WTC11 (cell line): ENCODE results near the gene STRIP1. TPM values are rescaled to one million over a fixed set of nuclear protein-coding genes. Genes with fewer than 3 reads are reported as not detected.

ENCODE experiments used
- ATAC-seq: fragments of 200-7000 bp; cut with Tn5 transposase; 2 replicates; pipeline ENCODE4 v1.10.0; 2021; ENCODE audit warnings: mild to moderate bottlenecking, moderate library complexity
- CTCF ChIA-PET: fragments of 300-600 bp; sonication (Branson Sonifier 250); formaldehyde crosslinking; loops from one replicate; lab custom pipeline; 2021; ENCODE audit warnings: antibody characterized with exemption; lab: Charles Lee
- POLR2A ChIA-PET: fragments of 350-600 bp; sonication (Branson Sonifier 250); formaldehyde crosslinking; loops from one replicate; lab custom pipeline; 2021; ENCODE audit warnings: antibody characterized with exemption; lab: Charles Lee
- DNase-seq: peaks from one replicate; pipeline ENCODE4 v3.0.0; 2021; ENCODE audit warnings: low spot score
- H3K27ac Mint-ChIP-seq: 2 replicates; pipeline ENCODE4 v1.8.0; 2021; ENCODE audit warnings: mixed read lengths
- H3K27me3 Mint-ChIP-seq: 2 replicates; pipeline ENCODE4 v1.8.0; 2021; ENCODE audit warnings: low read depth, mild to moderate bottlenecking, moderate library complexity, mixed read lengths
- H3K36me3 Mint-ChIP-seq: 2 replicates; pipeline ENCODE4 v1.8.0; 2021; ENCODE audit warnings: mixed read lengths
- H3K4me1 Mint-ChIP-seq: 2 replicates; pipeline ENCODE4 v1.8.0; 2022; ENCODE audit warnings: mixed read lengths
- H3K4me3 Mint-ChIP-seq: 2 replicates; pipeline ENCODE4 v1.8.0; 2021; ENCODE audit warnings: mild to moderate bottlenecking, moderate library complexity, mixed read lengths
- H3K9me3 Mint-ChIP-seq: 2 replicates; pipeline ENCODE4 v1.8.0; 2021; ENCODE audit warnings: mixed read lengths
- ATF3 ChIP-seq: sonication (generic); formaldehyde crosslinking; conservative IDR thresholded peaks from 2 replicates; pipeline ENCODE4 v1.8.1; 2022; ENCODE audit warnings: mild to moderate bottlenecking, missing genetic modification reagents
- CREB1 ChIP-seq: sonication (generic); formaldehyde crosslinking; IDR thresholded peaks from 2 replicates; pipeline ENCODE4 v1.8.0; 2023; ENCODE audit warnings: mild to moderate bottlenecking, missing genetic modification reagents
- CTCF ChIP-seq: fragments of 200-600 bp; IDR thresholded peaks from 2 replicates; pipeline ENCODE4 v1.8.0; 2022; ENCODE audit warnings: antibody characterized with exemption
- ERG ChIP-seq: fragments of 250-450 bp; sonication (Bioruptor Pico); IDR thresholded peaks from 2 replicates; pipeline ENCODE4 v1.8.0; 2021; ENCODE audit warnings: mild to moderate bottlenecking
- GTF2I ChIP-seq: fragments of 250-450 bp; sonication (Bioruptor Pico); conservative IDR thresholded peaks from 2 replicates; pipeline ENCODE4 v1.4.0; 2021; ENCODE audit warnings: mild to moderate bottlenecking
- HMGA2 ChIP-seq: fragments of 250-450 bp; sonication (Bioruptor Pico); IDR thresholded peaks from 2 replicates; pipeline ENCODE4 v1.4.0; 2021; ENCODE audit warnings: mild to moderate bottlenecking, moderate library complexity
- JUN ChIP-seq: sonication (generic); formaldehyde crosslinking; IDR thresholded peaks from 2 replicates; pipeline ENCODE4 v1.8.0; 2023; ENCODE audit warnings: mild to moderate bottlenecking, missing genetic modification reagents
- NR1H2 ChIP-seq: sonication (generic); formaldehyde crosslinking; IDR thresholded peaks from 2 replicates; pipeline ENCODE4 v1.9.0; 2021; ENCODE audit warnings: mild to moderate bottlenecking, moderate library complexity, missing genetic modification reagents
- NR3C1 ChIP-seq: sonication (generic); formaldehyde crosslinking; conservative IDR thresholded peaks from 2 replicates; pipeline ENCODE4 v1.8.1; 2023; ENCODE audit warnings: low read depth, mild to moderate bottlenecking, missing genetic modification reagents
- OVOL2 ChIP-seq: fragments of 250-450 bp; sonication (Bioruptor Pico); IDR thresholded peaks from 2 replicates; pipeline ENCODE4 v1.9.0; 2021; ENCODE audit warnings: mild to moderate bottlenecking, borderline replicate concordance
- RELA ChIP-seq: sonication (generic); formaldehyde crosslinking; IDR thresholded peaks from 2 replicates; pipeline ENCODE4 v1.8.1; 2022; ENCODE audit warnings: missing genetic modification reagents, mild to moderate bottlenecking, borderline replicate concordance
- TP53 ChIP-seq: sonication (generic); formaldehyde crosslinking; IDR thresholded peaks from 2 replicates; pipeline ENCODE4 v1.8.1; 2023; ENCODE audit warnings: mild to moderate bottlenecking, missing genetic modification reagents
- ZBTB43 ChIP-seq: sonication (generic); formaldehyde crosslinking; IDR thresholded peaks from 2 replicates; pipeline ENCODE4 v1.8.1; 2023; ENCODE audit warnings: mild to moderate bottlenecking, missing genetic modification reagents
- ZMAT4 ChIP-seq: fragments of 250-450 bp; sonication (Bioruptor Pico); IDR thresholded peaks from 2 replicates; pipeline ENCODE4 v1.9.0; 2021; ENCODE audit warnings: mild to moderate bottlenecking
- ZNF121 ChIP-seq: sonication (generic); formaldehyde crosslinking; IDR thresholded peaks from 2 replicates; pipeline ENCODE4 v1.8.0; 2023; ENCODE audit warnings: missing genetic modification reagents
- ZNF281 ChIP-seq: sonication (generic); formaldehyde crosslinking; IDR thresholded peaks from 2 replicates; pipeline ENCODE4 v1.8.0; 2023; ENCODE audit warnings: mild to moderate bottlenecking, missing genetic modification reagents
- ZNF317 ChIP-seq: sonication (generic); formaldehyde crosslinking; IDR thresholded peaks from 2 replicates; pipeline ENCODE4 v1.8.1; 2023; ENCODE audit warnings: low read depth, mild to moderate bottlenecking, moderate library complexity, missing genetic modification reagents, borderline replicate concordance
- ZNF396 ChIP-seq: fragments of 250-450 bp; sonication (Bioruptor Pico); IDR thresholded peaks from 2 replicates; pipeline ENCODE4 v1.8.0; 2021; ENCODE audit warnings: mild to moderate bottlenecking, moderate library complexity, borderline replicate concordance
- ZNF416 ChIP-seq: fragments of 250-450 bp; sonication (Bioruptor Pico); IDR thresholded peaks from 2 replicates; pipeline ENCODE4 v1.9.0; 2021; ENCODE audit warnings: mild to moderate bottlenecking, inconsistent platforms
- ZNF425 ChIP-seq: fragments of 250-450 bp; sonication (Bioruptor Pico); conservative IDR thresholded peaks from 2 replicates; pipeline ENCODE4 v1.9.0; 2021; ENCODE audit warnings: mild to moderate bottlenecking
- total RNA-seq: library from RNA; stranded (reverse); gene quantifications from 3 replicates; pipeline ENCODE4 v1.2.3, GENCODE V29; 2021

The STRIP1 gene
- total RNA-seq, 1 experiment from 2014 or later = 42.8 TPM

GRCh38 chr1:110018396-110018795 is 16.0 kb upstream of the STRIP1 start:
- ChIA-PET POLR2A (no interaction called here), CTCF (no interaction called here)
- H3K4me1 Mint-ChIP-seq = no peaks in the 10 kb centered on the region
- no peaks in the 10 kb centered on the region for H3K27me3 Mint-ChIP-seq
- no peak for ATAC-seq
- H3K36me3 Mint-ChIP-seq = peaks cover 92% of the 10 kb centered on the region
- H3K27ac Mint-ChIP-seq = no peak overlapping the region
- no peak for DNase-seq
- no peaks in the 10 kb centered on the region for H3K9me3 Mint-ChIP-seq
- no peak overlapping the region for H3K4me3 Mint-ChIP-seq
- TF ChIP-seq NR3C1 (CRISPR knock-in tag) (no peak), ZNF425 (CRISPR knock-in tag) (no peak), ZNF121 (CRISPR knock-in tag) (no peak), GTF2I (CRISPR knock-in tag) (no peak), CTCF (no peak), ZNF317 (CRISPR knock-in tag) (no peak), OVOL2 (CRISPR knock-in tag) (no peak), ZBTB43 (CRISPR knock-in tag) (no peak), NR1H2 (CRISPR knock-in tag) (no peak), HMGA2 (CRISPR knock-in tag) (no peak), ATF3 (CRISPR knock-in tag) (no peak), ZNF416 (CRISPR knock-in tag) (no peak), ZNF396 (CRISPR knock-in tag) (no peak), TP53 (CRISPR knock-in tag) (no peak), CREB1 (CRISPR knock-in tag) (no peak)

- POLR2A ChIA-PET = no interaction called here
- no peak for DNase-seq
- Mint-ChIP-seq H3K27me3 (no peaks in the 10 kb centered on the region), H3K36me3 (peaks cover 93% of the 10 kb centered on the region), H3K27ac (no peak overlapping the region), H3K9me3 (no peaks in the 10 kb centered on the region), H3K4me1 (no peaks in the 10 kb centered on the region), H3K4me3 (no peak overlapping the region)
- ATAC-seq = no peak
- no peak for TF ChIP-seq ERG (CRISPR knock-in tag)
- TF ChIP-seq RELA (CRISPR knock-in tag) = no peak
- TF ChIP-seq JUN = no peak
- no peak for TF ChIP-seq ZMAT4 (CRISPR knock-in tag)
- no peak for TF ChIP-seq ZNF281 (CRISPR knock-in tag)
- CTCF ChIA-PET = interaction anchor here (1.1 to 2.5 kb wide), 3 partner anchors 10 to 35 kb away, joined by 3 to 9 read pairs (median 7); partner anchors contain the start of gene AHCYL1
Measured at GRCh38 chr1:110019770-110020169, 14.7 kb upstream of the STRIP1 start.
